Esophagus squamous epithelium (tissue), 4 donors: Measurements from ENCODE around the gene PAX3.

ENCODE experiments used
- CTCF ChIP-seq, 6 experiments: fragments of 450-650 bp in 4 of 6; fragments of 200-600 bp in 2 of 6; sonication (generic) in 2 of 6; IDR thresholded peaks; one replicate each; pipeline ENCODE4 v1.5.1; 2016 to 2019; ENCODE audit warnings: antibody characterized with exemption in 6 of 6, mild to moderate bottlenecking in 4 of 6, moderate library complexity in 4 of 6
- POLR2A ChIP-seq, 4 donors: fragments of 450-650 bp; IDR thresholded peaks; one replicate each; pipeline ENCODE4 v1.6.1; 2017; ENCODE audit warnings: antibody characterized with exemption in 4 of 4, mild to moderate bottlenecking in 4 of 4, moderate library complexity in 3 of 4

GRCh38 chr2:222311978-222312738 is 13.4 kb upstream of the PAX3 start:
- TF ChIP-seq CTCF (IDR thresholded peaks at IDR 0.05) (no peak), POLR2A (IDR thresholded peaks at IDR 0.05) (no peak)
